IMR-90 (cell line): Measurements from ENCODE around the gene EFHD1. TPM values are rescaled to one million over a fixed set of nuclear protein-coding genes. Genes with fewer than 3 reads are reported as not detected.

ENCODE experiments used
- ATAC-seq: fragments of 200-7000 bp; cut with Tn5 transposase; 2 replicates; pipeline ENCODE4 v1.9.1; 2020; ENCODE audit warnings: low read depth, mild to moderate bottlenecking, moderate library complexity
- BruUV-seq: library from RNA; stranded (reverse); fragments of 400-500 nt; replicated peaks from 2 replicates; lab custom pipeline; 2021; lab: Mats Ljungman, UMichigan
- CTCF ChIA-PET: fragments of 300-600 bp; formaldehyde crosslinking; extraction: SDS; loops from one replicate; lab custom pipeline; 2021; ENCODE audit warnings: antibody characterized with exemption; lab: Yijun Ruan, JAX
- POLR2A ChIA-PET: fragments of 300-600 bp; sonication (Branson Sonifier 250); formaldehyde crosslinking; loops from one replicate; lab custom pipeline; 2022; ENCODE audit warnings: antibody characterized with exemption; ENCODE audit not compliant: unreplicated experiment; lab: Charles Lee
- DNase-seq: peaks from one replicate; pipeline ENCODE4 v3.0.0; 2013
- H2AFZ ChIP-seq: replicated peaks from 2 replicates; pipeline ENCODE3; 2013; ENCODE audit warnings: low read length, mild to moderate bottlenecking; ENCODE audit not compliant: poor library complexity
- H2AK5ac ChIP-seq: 2 replicates; pipeline ENCODE4 v1.6.1; 2013; ENCODE audit warnings: low read depth, low read length, inconsistent platforms
- H2AK9ac ChIP-seq: replicated peaks from 2 replicates; pipeline ENCODE3; 2013; ENCODE audit warnings: mild to moderate bottlenecking, low read depth, low read length, moderate library complexity; ENCODE audit not compliant: poor library complexity
- H2BK120ac ChIP-seq: 2 replicates; pipeline ENCODE4 v1.6.1; 2013; ENCODE audit warnings: low read depth, low read length, inconsistent platforms
- H2BK15ac ChIP-seq: 3 replicates; pipeline ENCODE4 v1.6.1; 2013; ENCODE audit warnings: low read depth, low read length, inconsistent platforms
- H2BK20ac ChIP-seq: 2 replicates; pipeline ENCODE4 v1.6.1; 2013; ENCODE audit warnings: low read depth, mild to moderate bottlenecking, inconsistent platforms, low read length, moderate library complexity
- H2BK5ac ChIP-seq: 2 replicates; pipeline ENCODE4 v1.6.1; 2013; ENCODE audit warnings: mild to moderate bottlenecking, low read depth, low read length, inconsistent platforms; ENCODE audit not compliant: poor library complexity, severe bottlenecking
- H3K14ac ChIP-seq: replicated peaks from 2 replicates; pipeline ENCODE4 v1.6.1; 2013; ENCODE audit warnings: low read depth, low read length, inconsistent platforms
- H3K18ac ChIP-seq: 2 replicates; pipeline ENCODE4 v1.6.1; 2013; ENCODE audit warnings: low read depth, low read length, control low read depth
- H3K23ac ChIP-seq: 2 replicates; pipeline ENCODE4 v1.6.1; 2013; ENCODE audit warnings: low read depth, low read length, inconsistent platforms
- H3K27ac ChIP-seq: 2 replicates; pipeline ENCODE4 v1.5.1; 2013; ENCODE audit warnings: mild to moderate bottlenecking, control low read depth, low read length; ENCODE audit not compliant: insufficient read depth
- H3K27me3 ChIP-seq: 2 replicates; pipeline ENCODE4 v1.6.1; 2013; ENCODE audit warnings: low read length; ENCODE audit not compliant: control insufficient read depth, insufficient read depth
- H3K36me3 ChIP-seq: 2 replicates; pipeline ENCODE4 v1.6.1; 2013; ENCODE audit warnings: low read length, mixed read lengths; ENCODE audit not compliant: control insufficient read depth, insufficient read depth
- H3K4ac ChIP-seq: 2 replicates; pipeline ENCODE4 v1.6.1; 2013; ENCODE audit warnings: low read depth, low read length, inconsistent platforms
- H3K4me1 ChIP-seq: 2 replicates; pipeline ENCODE4 v1.6.1; 2013; ENCODE audit warnings: low read length, mixed read lengths; ENCODE audit not compliant: control insufficient read depth, insufficient read depth
- H3K4me2 ChIP-seq: 2 replicates; pipeline ENCODE4 v1.6.1; 2013; ENCODE audit warnings: low read depth, mild to moderate bottlenecking, control low read depth, low read length, moderate library complexity
- H3K4me3 ChIP-seq: 2 replicates; pipeline ENCODE4 v1.5.1; 2013; ENCODE audit warnings: low read depth, mild to moderate bottlenecking, control low read depth, low read length, moderate library complexity; ENCODE audit not compliant: insufficient read depth
- H3K56ac ChIP-seq: 2 replicates; pipeline ENCODE4 v1.6.1; 2013; ENCODE audit warnings: low read length, inconsistent platforms; ENCODE audit not compliant: insufficient read depth; ENCODE audit errors: extremely low read depth
- H3K79me1 ChIP-seq, 2 experiments: 2 replicates each; pipeline ENCODE4 v1.6.1; 2013; ENCODE audit warnings: low read length in 2 of 2, inconsistent platforms in 1 of 2, low read depth in 1 of 2
- H3K9ac ChIP-seq: 2 replicates; pipeline ENCODE4 v1.6.1; 2013; ENCODE audit warnings: low read depth, low read length, control low read depth
- H3K9me1 ChIP-seq: 2 replicates; pipeline ENCODE4 v1.6.1; 2013; ENCODE audit warnings: low read length, inconsistent platforms; ENCODE audit not compliant: insufficient read depth
- H3K9me3 ChIP-seq: 2 replicates; pipeline ENCODE4 v1.6.1; 2013; ENCODE audit warnings: low read length; ENCODE audit not compliant: control insufficient read depth, insufficient read depth
- H4K20me1 ChIP-seq: 2 replicates; pipeline ENCODE4 v1.6.1; 2013; ENCODE audit warnings: low read length, inconsistent platforms; ENCODE audit not compliant: insufficient read depth
- H4K5ac ChIP-seq: 2 replicates; pipeline ENCODE4 v1.6.1; 2013; ENCODE audit warnings: mild to moderate bottlenecking, low read depth, low read length, control low read depth
- H4K8ac ChIP-seq, 2 experiments: 2 replicates each; pipeline ENCODE4 v1.6.1; 2013; ENCODE audit warnings: low read depth in 2 of 2, low read length in 2 of 2, control low read depth in 1 of 2, inconsistent platforms in 1 of 2
- H4K91ac ChIP-seq: 2 replicates; pipeline ENCODE4 v1.6.1; 2013; ENCODE audit warnings: low read depth, low read length, inconsistent platforms; ENCODE audit not compliant: insufficient read depth
- CHD1 ChIP-seq: IDR thresholded peaks from 2 replicates; pipeline ENCODE4 v1.6.1; 2012; ENCODE audit warnings: low read depth, low read length, improper control_type of control experiment
- FOS ChIP-seq: fragments of 150-350 bp; IDR thresholded peaks from 2 replicates; pipeline ENCODE4 v1.6.1; 2016; ENCODE audit warnings: low read depth, low read length
- MAZ ChIP-seq: IDR thresholded peaks from 2 replicates; pipeline ENCODE4 v1.6.1; 2012; ENCODE audit warnings: low read depth, mild to moderate bottlenecking, low read length, improper control_type of control experiment, moderate library complexity, borderline replicate concordance
- RCOR1 ChIP-seq: IDR thresholded peaks from 2 replicates; pipeline ENCODE4 v1.6.1; 2012; ENCODE audit warnings: mild to moderate bottlenecking, low read length, improper control_type of control experiment; ENCODE audit not compliant: insufficient replicate concordance
- WGBS, 2 experiments: methylation state at CpG; one replicate each; pipeline versions ENCODE4 v1.1.5 to v1.1.7; 2013; ENCODE audit warnings: missing lambda C conversion rate in 2 of 2; ENCODE audit not compliant: insufficient read length in 1 of 2; ENCODE audit errors: extremely low coverage in 2 of 2; 5-methylcytosine and 5-hydroxymethylcytosine counted together
- dilution Hi-C: fragments of 300-500 bp; cut with HindIII; formaldehyde crosslinking; loops from one replicate; pipeline ENCODE4 v1.14.3; 2018; ENCODE audit warnings: low sequenced_read_pairs; ENCODE audit not compliant: unreplicated experiment
- in situ Hi-C: fragments of 300-500 bp; cut with MboI; formaldehyde crosslinking; loops from 3 replicates; pipeline ENCODE4 v1.14.3; 2019; ENCODE audit warnings: low sequenced_read_pairs, inconsistent platforms, mixed read lengths
- intact Hi-C: fragments of 100-400 bp; cut with micrococcal nuclease; formaldehyde crosslinking; loops from 2 replicates; pipeline ENCODE4 v1.10.0; 2022
- polyA plus RNA-seq, 3 experiments: library from polyadenylated mRNA; depleted of rRNA; stranded (reverse); fragments of >200 nt; gene quantifications; 2 replicates each; pipeline ENCODE4 v1.2.3, GENCODE V29; 2012; ENCODE audit warnings: low replicate concordance in 1 of 3
- total RNA-seq: library from RNA; depleted of rRNA; stranded (reverse); fragments of >200 nt; gene quantifications from 2 replicates; pipeline ENCODE4 v1.2.3, GENCODE V29; 2012

EFHD1 gene
- total and polyA plus RNA-seq, 2 of the 4 experiments (the other 2 are of a cell fraction), result 0.27 TPM; not detected in 1

DNA sequence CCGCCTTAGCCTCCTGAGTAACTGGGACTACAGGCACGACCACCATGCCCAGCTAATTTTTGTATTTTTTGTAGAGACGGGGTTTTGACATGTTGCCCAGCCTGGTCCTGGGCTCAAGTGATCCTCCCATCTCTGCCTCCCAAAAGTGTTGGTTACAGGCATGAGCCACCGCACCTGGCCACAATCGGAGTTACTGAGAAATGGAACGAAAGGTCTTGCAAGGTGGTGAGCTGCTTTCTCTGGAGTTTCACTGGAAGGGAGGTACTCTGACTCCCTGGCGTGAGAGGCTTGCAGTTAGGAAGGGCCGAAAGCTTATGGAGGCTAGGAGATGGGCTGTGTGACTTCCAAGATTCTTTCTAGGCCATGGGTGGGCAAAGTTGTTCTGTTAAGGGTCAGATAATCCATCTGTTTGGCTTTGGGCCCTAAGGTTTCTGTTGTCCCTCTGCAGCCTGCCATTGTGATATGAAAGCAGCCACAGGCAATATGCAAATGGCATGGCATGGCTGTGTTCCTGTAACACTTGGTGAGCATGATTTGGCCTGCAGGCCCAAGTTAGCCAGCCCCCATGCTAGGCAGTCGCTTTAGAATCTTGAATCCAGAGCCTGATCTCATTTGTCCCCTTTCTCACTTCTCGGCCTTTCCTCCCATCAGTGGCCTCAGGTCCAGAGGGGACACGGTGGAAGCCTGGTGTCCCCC is 7.9 kb downstream of the EFHD1 start:
- no peak overlapping the region for H2AK5ac ChIP-seq
- no peaks in the 10 kb centered on the region for H3K79me1 ChIP-seq
- dilution Hi-C loops (no loop called here), in situ Hi-C loops (no loop called here), intact Hi-C loops (no loop called here)
- no peak overlapping the region for H3K18ac ChIP-seq
- no peak overlapping the region for H3K4me2 ChIP-seq
- H3K9me3 ChIP-seq, result no peaks in the 10 kb centered on the region
- no peak overlapping the region for H3K14ac ChIP-seq
- no peak overlapping the region for H3K27ac ChIP-seq
- ChIA-PET CTCF (interaction anchor here (1.1 kb wide), 1 partner anchor 10 kb away, joined by 3 read pairs; no protein-coding TSS in a partner anchor), POLR2A (no interaction called here)
- H4K91ac ChIP-seq, result no peak overlapping the region
- TF ChIP-seq MAZ (no peak), FOS (no peak), RCOR1 (no peak), CHD1 (no peak)
- no peaks in the 10 kb centered on the region for H4K20me1 ChIP-seq
- H2BK5ac ChIP-seq, result no peak overlapping the region
- no peak overlapping the region for H2AK9ac ChIP-seq
- H2BK120ac ChIP-seq, result no peak overlapping the region
- peaks cover 32% of the 10 kb centered on the region for H3K27me3 ChIP-seq
- no peak overlapping the region for H3K9ac ChIP-seq
- H3K9me1 ChIP-seq, result no peaks in the 10 kb centered on the region
- H3K4me1 ChIP-seq, result no peaks in the 10 kb centered on the region
- no peak overlapping the region for H2BK20ac ChIP-seq
- 95% methylated on average over 3 of the region's 11 CpGs; no CpG with 5 or more reads in 1 of the 2 experiments for WGBS, 2 experiments
- no peak overlapping the region for H3K4me3 ChIP-seq
- no peak overlapping the region for H3K4ac ChIP-seq
- no peak overlapping the region for H2BK15ac ChIP-seq
- no peak overlapping the region for H3K56ac ChIP-seq
- no peak overlapping the region for H2AFZ ChIP-seq
- no TSS peak for BruUV-seq
- H4K5ac ChIP-seq, result no peak overlapping the region
- DNase-seq (no peak), ATAC-seq (no peak)
- H3K36me3 ChIP-seq, result no peaks in the 10 kb centered on the region
- H4K8ac ChIP-seq, result no peak overlapping the region
- no peak overlapping the region for H3K23ac ChIP-seq
